GM12874 (cell line): ENCODE results near the gene RAPSN.

Source experiments
- CTCF ChIP-seq: IDR thresholded peaks from 2 replicates; pipeline ENCODE4 v1.5.1; 2011; ENCODE audit warnings: low read depth, mild to moderate bottlenecking, control low read depth, low read length, moderate library complexity; ENCODE audit not compliant: insufficient read depth

The RAPSN gene

DNA sequence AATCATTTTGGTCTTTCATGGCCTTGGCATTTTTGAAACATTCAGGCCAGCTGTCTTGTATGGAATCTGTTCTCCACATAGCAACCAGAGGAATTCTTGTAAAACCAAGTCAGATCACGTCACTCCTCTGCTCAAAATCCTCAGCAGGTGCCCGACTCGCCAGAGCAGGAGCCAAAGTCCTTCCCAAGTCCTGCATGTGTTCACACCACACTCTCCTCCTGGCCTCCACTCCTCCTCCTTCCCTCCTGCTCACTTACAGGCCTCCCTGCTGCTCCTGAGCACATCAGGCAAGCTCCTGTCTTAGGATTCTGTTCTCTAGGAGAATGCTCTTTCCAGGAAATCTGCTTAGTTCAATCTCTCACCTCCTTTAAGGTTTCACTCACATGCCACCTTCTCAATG is 15.8 kb downstream of the RAPSN start:
- no peak for TF ChIP-seq CTCF

- no peak for TF ChIP-seq CTCF
These were observed 17.4 kb downstream of the RAPSN start for GRCh38 chr11:47431356-47432083.

- TF ChIP-seq CTCF, result no peak
These were observed 18.4 kb downstream of the RAPSN start for GRCh38 chr11:47430524-47430923.

DNA sequence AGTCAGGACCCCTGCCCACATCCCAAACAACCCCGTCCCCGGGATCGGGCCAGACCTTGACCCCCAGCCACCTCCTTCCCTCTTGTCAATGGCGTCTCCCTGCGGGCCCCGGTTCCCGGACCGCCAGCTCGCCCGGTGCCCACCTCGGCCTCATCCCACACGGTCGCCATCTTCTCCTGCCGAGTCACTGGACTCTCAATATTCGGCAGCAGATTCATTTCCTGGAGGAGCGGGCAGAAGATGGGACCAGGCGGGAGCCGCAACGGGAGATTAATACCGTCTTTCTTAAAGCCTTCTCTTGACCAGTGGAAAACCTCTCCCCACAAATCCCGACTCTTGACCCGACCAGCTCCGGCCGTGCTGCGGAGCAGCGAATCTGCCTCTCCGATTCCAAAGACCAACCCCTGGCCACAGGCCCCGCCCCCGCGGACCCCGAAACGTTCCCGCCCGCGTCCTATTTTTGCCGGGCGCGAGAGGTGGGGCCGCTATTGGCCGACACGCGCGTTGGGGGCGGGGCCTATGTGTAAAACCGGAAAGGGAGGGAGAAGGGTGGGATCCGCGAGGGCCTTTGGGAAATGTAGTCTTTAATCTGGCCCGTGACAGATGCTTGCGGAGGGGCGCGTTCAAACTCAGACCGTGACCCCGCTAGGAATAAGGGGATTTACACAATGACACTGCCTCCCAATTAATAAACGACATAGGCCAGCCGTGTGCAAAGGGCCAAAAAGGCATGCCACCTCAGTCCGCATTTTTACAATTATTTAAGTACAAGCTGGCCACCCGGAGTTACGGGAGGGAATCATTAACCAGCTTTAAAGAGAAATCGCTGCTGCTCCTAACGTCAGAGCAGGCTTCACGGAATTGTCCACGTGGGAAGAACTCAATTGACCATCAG is 22.6 kb downstream of the RAPSN start, which contains the start of gene PSMC3:
Gene PSMC3 (minus strand): TSS at position 378 of the 895 bp plus-strand sequence. CDS start 160 bp downstream, at position 218.
- TF ChIP-seq CTCF, result no peak

GRCh38 chr11:47425611-47426010 is 23.3 kb downstream of the RAPSN start:
- TF ChIP-seq CTCF, result no peak

GRCh38 chr11:47418454-47419259 is 30.3 kb downstream of the RAPSN start:
- TF ChIP-seq CTCF, result no peak

DNA sequence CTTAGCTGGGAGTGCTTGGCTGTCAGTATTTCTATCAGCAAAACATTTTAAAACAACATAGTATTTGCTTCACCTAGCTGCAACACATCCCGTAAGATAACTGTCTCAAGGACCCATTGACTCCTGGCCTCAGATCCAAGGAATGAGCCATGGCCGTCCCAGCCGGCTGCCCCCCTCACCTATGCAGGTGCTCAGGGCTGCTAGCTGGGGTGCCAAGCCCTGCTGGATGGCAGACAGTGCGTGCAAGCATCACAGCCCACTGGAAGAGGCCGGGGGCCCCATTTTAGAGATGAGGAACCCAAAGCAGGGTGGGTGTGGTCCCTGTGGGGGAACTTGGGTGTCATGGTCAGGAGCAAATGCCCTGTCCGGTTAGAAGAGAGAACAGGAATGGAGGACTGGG is 31.2 kb downstream of the RAPSN start:
- no peak for TF ChIP-seq CTCF
